HG02678 (cell line): ENCODE data around the gene CTNND2.

Experiments used
- ATAC-seq: cut with Tn5 transposase; IDR thresholded peaks from one replicate; pipeline ENCODE4 v1.9.1; 2021; ENCODE audit warnings: mild to moderate bottlenecking, moderate library complexity; ENCODE audit not compliant: unreplicated experiment

The CTNND2 gene

DNA sequence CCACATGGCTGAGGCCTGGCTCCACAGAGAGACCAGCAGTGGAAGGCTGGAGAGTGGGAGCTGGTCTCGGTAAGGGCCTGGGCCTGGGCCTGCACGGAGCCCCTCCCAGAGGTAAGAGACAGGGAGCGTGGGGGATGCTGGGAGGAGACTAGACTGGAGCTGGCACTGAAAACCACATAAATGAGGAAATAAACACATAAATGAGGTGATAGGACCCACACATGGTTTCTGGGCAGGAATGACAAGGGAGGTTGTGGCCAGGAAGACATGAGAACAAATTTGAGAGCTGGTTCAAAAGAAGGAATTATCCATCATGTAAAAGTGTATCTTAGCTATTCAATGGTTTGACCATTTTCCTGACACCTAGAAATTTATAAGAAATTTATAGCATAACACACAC is 691.5 kb downstream of the CTNND2 start:
- no peak for ATAC-seq

DNA sequence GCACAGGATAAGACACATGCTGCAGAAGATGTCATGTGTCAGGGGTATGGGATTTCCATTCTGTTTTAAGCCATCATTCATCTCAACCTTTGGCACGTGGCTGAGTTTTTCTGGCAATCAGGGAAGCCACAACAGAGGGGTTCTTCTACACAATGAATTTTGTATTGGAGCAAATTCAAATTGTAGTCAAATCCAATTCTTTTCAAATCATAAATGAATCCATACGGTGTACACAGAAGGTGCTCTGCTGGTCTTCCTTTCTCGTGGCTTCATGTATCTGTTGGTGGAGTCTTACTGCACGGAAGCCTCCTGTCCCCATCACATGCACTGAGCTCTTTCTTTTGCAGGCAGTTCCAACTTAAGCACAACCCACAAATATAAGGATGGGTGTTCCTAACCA is 706.5 kb downstream of the CTNND2 start:
- no peak for ATAC-seq

DNA sequence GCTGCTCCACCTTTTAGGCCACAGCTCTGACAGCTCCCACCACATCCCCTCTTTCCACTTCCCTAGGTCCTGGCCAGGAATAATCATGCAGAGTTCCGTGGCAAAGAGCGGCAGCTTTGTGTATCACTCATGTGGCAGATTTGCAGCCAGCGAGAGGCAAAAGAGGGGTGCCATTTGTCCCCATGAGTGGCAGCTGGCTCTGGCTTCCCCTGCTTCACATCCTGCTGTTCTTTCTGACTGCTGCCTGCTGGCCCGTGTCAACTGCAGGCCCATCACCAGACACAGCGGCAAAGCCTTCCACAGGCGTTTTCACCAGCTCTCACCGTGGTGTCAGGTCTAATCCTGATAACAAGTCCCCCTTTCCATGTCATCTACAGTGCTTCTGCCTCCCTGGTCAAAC is 712.6 kb downstream of the CTNND2 start:
- ATAC-seq = no peak

DNA sequence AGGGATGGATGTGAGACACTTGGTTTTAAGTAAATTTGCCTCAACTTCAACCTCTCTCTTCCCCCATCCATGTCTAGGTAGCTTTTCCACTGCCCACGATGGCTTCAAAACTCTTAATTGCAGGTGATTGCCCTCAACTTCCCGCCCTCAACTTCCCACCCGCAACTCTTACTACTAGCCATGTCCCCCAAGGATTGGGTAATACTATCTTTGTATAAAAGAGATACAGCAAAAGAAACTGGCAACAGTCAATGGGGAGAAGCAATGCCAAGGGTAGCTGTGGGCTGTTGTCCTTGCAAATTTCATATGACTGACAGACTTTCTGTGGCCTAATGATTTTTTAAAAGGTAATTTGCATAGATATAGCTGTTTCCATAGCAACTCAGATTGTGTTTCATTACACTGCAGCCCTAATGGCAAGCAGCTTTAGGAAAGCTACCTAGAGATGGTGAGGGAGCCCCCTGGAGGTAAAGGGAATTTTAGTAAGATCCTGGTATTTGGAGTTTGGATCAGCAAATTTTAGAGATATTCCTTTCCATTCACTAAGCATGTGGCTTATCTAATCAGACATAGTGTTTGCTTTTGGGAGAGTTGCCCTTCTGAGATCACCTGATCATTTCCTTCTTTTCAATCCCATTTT is 721.7 kb downstream of the CTNND2 start:
- ATAC-seq = peak; percentile 48

DNA sequence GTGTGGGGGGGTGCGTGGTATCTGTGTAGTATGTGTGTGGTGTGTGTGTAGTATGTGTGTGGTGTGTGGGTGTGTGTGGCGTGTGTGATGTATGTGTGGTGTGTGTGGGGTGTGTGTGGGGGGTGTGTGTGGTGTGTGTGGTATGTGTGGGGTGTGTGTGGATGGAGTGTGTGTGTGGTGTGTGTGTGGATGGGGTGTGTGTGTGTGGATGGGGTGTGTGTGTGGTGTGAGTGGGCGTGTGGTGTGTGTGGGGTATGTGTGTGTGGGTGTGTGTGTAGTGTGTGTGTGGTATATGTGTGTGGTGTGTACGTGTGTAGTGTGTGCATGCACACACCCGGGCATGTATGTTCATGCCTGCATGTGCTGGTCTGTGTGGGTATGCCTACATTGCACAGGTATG is 722.3 kb downstream of the CTNND2 start:
- no peak for ATAC-seq

DNA sequence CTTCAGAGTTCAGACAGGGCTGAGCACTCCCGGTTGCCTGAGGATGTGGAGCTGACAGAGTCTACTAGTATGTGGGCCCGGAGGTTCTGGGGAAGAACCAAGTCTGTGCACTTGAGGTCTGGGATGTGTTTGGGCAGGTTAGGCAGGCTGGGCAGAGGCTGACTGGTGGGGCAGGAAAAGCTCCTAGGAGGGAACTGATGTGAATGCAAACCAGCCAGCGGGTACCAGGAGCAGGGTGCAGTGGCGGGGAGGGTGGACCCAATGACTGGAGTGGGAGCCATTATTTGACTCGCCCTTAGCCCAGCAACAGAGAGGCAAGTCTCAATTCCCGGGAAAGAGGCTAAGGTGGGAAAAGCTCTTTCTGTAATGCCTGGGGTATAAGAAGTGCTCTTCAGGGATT is 723.4 kb downstream of the CTNND2 start:
- ATAC-seq = no peak

DNA sequence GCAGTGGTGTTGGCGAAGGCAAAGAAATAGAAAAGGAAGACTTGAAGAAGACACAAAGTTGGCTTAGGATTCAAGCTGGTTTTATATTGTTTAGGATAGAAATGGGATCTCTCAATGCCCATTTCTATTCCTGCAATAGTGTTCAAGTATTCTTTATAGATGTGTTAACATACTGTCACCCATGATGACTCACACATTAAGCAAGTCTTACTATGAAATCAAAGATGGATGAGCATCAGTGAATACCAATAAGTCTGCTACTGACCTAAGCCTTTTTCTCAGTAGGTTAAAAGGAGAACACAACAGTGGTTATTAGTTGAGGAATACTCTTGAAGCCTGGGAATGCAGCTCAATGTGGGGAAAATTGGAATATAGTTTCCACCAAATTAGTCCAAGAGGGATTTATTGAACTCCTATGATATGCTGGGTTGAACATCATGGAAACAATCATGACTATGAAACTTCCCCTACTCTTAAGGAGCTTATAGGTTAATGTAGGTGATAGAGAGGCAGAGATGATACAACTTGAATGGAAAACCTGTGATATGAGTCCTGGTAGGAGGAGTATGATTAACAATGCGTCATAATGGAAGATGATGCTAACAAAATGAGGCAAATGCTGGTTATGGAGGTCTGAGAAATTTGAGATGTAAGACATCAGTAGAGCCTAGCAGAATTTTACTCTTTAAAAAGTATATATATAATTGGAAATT is 726.1 kb downstream of the CTNND2 start:
- ATAC-seq = no peak

DNA sequence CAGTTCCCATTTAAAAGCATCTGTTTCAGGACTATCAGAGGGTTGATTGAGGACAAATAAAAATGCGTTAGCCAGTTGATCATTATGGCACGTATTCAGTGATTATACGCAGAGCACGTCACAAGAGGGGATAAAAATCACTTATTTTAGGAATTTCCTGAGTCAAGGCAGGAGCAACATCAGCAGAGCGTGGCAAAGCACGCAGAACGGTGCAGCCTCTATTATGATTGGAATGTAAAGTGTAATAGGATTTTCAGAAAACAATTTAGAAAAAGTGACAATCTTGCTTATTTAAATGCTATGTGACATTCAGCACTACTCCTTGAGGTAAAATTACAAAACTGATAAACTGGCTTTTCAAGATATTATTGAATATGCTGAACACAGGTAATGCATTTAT is 729.7 kb downstream of the CTNND2 start:
- no peak for ATAC-seq

DNA sequence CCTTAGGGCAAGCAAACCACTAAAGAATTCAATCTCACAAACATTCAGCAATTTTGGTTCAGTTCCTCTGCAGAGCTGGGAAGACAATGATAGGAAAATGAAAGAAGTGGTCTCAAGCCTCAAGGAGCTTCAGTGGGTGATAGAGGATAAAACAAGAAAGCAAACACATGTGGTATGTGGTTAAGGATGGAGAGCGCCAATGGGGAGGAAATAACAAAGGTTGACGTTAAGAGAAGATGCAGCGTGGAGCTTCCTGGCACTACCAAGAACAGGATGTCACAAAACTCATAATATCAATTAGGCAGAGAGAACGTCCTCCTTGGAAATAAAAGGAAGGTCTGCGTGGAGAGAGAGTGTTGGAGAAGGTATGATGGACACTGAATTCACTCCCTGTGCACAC is 731.8 kb downstream of the CTNND2 start:
- no peak for ATAC-seq

DNA sequence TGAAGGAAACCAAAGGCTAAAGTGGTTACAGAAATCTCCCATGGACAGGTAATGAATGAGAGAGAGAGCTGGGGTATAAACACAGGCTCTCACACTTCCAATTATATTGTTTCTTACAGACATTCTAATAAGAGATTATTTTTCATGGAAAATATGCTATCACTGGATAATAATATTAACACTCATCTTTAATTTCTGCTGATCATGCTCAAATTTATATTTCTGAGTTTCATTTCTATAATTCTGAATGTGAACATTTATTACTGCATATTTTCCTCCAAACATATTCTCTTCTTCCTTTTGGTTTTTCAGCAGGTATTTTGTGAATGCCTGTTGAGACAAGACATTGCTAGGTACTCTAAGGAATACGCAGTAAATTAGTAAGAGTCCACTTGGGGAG is 733.0 kb downstream of the CTNND2 start:
- ATAC-seq = no peak

DNA sequence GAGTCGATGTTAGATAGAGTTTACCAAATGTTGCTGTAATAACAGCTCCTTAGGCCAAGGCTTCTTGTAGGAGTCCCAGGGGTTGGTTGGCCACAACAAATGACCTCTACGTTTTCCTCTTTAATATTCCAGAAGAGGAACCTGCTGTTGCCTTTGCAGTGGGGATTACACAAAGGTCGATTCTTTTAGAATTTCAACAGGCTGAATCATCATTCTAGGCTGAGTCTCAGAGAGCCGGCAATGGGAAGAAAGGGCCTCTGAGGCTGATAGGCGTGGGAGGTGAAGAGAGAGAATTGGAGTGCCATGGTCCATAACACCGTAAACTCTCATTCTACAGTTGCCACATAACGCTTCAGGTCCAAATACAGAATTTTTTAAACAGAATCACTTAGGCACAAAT is 737.3 kb downstream of the CTNND2 start:
- ATAC-seq = no peak

DNA sequence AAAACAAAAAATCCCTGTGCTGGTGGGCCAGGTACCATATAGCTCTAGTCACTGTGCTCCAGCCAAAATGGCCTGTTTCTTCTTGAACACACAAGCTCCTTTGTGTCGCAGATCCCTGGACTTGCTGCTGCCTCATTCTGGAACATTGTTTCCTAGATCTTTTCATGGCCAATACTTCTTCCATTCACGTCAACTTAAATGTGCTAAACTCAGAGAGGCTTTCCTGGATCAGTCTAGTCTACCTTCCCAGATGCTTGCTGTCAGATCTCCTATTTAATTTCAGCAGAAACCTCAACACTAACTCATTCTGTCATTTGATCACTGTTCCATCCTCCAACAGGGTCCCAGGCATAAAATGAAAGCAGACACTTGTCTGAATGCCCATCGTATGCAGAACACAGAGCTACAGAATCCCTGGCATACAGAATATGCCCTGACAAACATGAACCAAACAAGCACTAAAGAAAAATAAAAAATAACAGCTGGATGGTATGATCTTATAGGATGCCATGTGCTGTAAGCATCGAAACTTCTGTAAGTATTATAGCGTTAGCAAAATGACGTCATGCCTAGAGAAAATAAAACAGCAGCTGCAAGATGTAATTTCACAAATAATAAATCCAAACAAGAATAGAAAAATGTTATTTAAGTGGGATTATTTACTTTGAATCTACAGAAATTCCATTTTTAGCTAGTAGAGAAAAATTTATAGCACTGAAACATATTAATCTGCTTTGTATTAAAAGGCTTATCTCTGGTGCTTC is 739.5 kb downstream of the CTNND2 start:
- no peak for ATAC-seq

DNA sequence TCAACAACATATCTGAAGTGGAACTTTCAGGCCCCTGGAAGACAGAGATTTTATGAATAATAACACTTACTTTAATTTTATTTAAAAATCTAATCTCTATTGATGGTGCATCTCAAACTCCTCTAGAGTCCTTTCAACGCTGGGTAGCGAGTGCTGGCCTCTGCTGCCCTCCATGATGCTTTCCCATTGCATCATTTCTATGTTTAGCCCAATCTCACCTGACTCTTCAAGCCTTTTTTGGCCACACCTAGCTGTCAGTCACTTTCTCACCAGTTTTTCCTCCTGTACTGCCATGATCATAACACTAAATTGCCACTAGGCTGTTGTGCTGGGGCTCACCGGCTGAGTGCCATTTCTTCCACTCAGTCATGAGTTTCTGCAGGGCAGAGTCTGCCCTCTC is 747.1 kb downstream of the CTNND2 start:
- ATAC-seq = no peak

DNA sequence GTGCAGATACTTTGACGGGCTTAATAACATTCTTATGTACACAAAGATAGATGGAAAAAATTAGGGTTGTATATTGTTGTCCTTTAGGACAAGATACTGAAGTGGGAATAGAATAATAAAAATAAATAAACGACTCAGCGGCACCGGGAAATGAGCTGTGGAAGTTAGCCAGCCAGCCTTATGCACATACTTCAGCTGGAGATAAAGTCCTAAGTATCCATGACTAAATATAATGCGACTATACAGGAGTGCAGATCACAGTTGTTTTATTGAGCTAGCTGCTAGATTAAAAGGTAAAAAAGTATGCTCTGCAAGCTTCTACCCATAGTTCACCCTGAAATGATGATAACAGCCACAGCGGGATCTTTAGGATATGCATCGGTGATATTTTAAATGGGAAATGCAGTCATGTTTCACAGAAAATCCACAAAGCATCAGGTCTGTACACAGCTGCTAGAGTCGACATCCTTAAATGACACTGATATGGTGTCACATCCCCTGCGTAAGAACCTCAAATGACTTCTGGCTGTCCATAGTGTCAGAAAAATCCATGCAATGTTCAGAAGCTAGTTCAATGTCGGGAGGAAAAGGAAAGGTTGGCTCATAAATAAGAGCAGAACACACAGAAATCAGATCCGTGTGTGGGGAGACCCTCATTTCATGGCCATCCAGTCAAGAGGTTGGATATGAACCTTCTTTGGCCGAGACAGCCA is 750.4 kb downstream of the CTNND2 start:
- ATAC-seq = no peak

DNA sequence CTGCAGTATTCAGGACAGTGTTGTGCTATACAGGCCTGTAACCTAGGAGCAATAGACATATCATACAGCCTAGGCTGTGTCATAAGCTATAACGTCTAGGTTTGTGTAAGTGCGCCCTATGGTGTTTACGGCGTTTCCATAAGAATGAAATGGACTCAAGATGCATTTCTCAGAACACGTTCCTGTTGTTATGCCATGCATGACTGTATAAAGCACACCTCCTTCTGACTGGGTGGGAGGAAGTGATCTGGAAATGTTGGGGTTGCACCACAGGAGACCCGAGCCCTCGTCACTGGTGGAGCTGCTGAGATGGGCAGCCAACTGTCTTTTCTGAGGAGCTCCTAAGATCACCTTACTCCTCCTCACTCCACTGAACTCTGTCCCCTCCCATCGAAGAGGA is 751.9 kb downstream of the CTNND2 start:
- ATAC-seq = no peak

DNA sequence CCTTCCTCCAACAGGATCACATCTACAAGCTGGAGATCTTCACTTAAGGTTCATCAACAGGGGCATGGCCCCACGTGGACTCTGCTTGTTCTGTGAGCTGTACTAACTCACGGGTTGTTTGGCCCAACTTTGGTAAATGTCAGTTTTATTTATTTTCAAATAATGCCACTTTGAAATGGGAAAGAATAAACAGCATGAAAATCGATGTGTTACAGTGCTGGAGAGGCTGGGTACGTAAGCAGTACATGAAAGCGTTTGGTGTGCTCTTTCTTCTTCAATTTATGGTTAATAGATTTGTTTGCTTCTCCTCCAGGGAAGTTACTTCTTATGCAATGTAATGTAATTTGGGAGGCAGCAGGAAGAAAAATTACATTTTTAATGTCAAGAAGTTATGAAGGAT is 753.3 kb downstream of the CTNND2 start:
- ATAC-seq = no peak

DNA sequence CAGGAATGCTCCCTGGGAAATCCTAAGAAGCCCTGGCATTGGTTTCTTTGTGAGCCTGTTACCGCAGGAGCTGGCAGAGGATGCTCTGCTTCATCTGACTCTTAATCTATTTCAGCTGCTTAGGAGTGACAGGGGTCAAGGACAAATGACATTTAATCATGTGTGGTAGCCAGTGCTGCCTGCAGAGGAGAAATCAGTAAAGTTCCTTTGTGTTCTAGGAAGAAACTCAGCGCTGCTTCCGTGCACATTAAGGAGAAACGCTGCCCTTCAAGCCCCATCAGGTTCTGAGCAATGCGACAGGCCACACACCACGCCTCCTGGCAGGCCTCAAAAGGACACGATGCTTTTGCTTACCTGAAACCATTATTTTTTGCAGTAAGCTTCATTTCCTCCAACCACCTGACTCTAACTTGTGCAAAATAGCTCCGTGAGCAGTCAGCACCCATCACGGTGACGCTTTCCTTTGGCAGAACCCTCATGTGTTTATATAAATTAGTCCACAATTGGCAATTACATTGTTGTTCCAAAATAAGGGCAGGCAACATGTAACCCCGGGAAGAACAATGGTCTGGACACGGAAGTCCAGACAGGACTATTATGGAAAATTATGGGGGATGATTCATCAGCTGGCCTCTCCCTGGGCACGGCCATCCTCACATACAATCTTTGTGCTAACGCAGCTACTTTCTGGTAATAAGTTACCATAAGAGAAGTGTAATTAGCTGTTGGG is 755.3 kb downstream of the CTNND2 start:
- no peak for ATAC-seq

DNA sequence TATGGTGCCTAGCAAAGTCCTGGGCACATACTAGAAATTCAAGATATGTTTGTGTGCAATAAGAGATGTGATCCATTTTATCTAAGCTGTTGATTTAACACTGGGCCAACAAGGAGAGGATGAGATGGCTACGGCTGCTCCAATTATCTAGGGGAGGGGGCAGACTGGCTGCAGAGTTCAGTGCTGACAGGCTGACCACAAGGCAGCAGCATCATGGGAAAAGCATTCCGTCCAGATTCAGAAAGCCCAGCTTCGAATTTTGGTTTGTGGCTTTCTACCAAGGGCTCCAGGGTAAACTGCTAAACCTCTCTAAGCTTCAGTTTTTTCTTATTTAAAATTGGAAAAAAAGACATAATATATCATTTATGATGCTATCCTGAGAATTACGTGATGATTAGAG is 758.1 kb downstream of the CTNND2 start:
- ATAC-seq = no peak

DNA sequence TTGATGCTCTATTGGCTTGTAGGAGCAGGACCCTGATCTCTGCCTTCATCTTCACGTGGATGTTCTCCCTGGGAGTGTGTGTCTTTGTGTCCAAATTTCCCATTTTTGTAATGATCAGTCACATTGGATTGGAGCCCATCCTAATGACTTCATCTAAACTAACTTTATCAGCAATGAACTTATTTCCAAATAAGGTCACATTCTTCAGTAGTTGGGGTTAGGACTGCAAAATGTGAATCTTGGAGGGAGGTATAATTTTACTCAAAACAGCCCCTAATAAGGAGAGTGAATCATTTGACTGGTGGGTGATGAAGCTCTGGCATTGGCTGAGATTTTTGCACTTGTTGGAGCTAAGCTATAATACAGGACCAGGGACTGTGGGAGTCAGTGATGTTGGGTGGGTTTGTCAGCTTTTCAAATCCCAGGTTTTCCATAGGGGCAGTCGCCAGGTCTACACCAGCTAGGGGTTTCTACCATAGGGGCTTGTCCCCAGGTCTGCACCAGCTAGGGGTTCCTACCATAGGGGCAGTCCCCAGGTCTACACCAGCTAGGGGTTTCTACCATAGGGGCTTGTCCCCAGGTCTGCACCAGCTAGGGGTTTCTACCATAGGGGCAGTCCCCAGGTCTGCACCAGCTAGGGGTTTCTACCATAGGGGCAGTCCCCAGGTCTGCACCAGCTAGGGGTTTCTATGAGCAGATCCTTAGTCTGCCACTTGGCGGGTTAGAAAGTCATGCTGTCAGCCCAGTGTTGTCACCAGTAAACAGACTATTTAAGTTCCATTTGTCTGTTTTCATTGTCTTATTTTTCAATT is 760.6 kb downstream of the CTNND2 start:
- peak; percentile 60 for ATAC-seq
